BJ (cell line): ENCODE results near the gene FAM209B. TPM values are rescaled to one million over a fixed set of nuclear protein-coding genes. Genes with fewer than 3 reads are reported as not detected.
"Not testable (repeated sequence)": the region's sequence is repeated elsewhere in the genome, so short reads cannot be mapped to it uniquely, and the experiment has no call there.

Experiments
- CTCF ChIA-PET: fragments of 350-600 bp; formaldehyde crosslinking; extraction: SDS; loops from one replicate; lab custom pipeline; 2021; ENCODE audit warnings: antibody characterized with exemption, inconsistent platforms; lab: Yijun Ruan, JAX
- POLR2A ChIA-PET: fragments of 300-600 bp; sonication (Branson Sonifier 250); formaldehyde crosslinking; extraction: SDS; loops from one replicate; lab custom pipeline; 2021; ENCODE audit warnings: antibody characterized with exemption; lab: Charles Lee
- DNase-seq: peaks from one replicate; pipeline ENCODE4 v3.0.0-alpha.2; 2011; ENCODE audit warnings: low read depth
- H3K27me3 ChIP-seq: 2 replicates; pipeline ENCODE4 v1.6.0; 2011; ENCODE audit warnings: low read length; ENCODE audit not compliant: control insufficient read depth, insufficient read depth
- H3K36me3 ChIP-seq: 2 replicates; pipeline ENCODE4 v1.5.1; 2011; ENCODE audit warnings: low read length; ENCODE audit not compliant: control insufficient read depth, insufficient read depth
- H3K4me3 ChIP-seq: 2 replicates; pipeline ENCODE4 v1.5.1; 2011; ENCODE audit warnings: low read depth, mild to moderate bottlenecking, control low read depth, low read length
- polyA plus RNA-seq: library from polyadenylated mRNA; depleted of rRNA; stranded (reverse); fragments of >200 nt; gene quantifications from 2 replicates; pipeline ENCODE4 v1.2.3, GENCODE V29; 2011
- TF ChIP-seq, protein P1 (sequence below): IDR thresholded peaks from 2 replicates; pipeline ENCODE4 v1.5.1; 2011; ENCODE audit warnings: low read depth, mild to moderate bottlenecking, control low read depth, inconsistent platforms, low read length, moderate library complexity; ENCODE audit not compliant: insufficient read depth

Gene FAM209B
- polyA plus RNA-seq, 1 experiment = not detected

- Histone ChIP-seq H3K27me3 (peaks cover 1% of the 10 kb centered on the region), H3K36me3 (no peaks in the 10 kb centered on the region), H3K4me3 (no peak overlapping the region)
- no peak for DNase-seq
- CTCF ChIA-PET = interaction anchor here (0.6 to 3.6 kb wide), 2 partner anchors 112 to 421 kb away, joined by 3 to 45 read pairs; no protein-coding TSS in a partner anchor
- POLR2A ChIA-PET = no interaction called here
- TF ChIP-seq, protein P1, sequence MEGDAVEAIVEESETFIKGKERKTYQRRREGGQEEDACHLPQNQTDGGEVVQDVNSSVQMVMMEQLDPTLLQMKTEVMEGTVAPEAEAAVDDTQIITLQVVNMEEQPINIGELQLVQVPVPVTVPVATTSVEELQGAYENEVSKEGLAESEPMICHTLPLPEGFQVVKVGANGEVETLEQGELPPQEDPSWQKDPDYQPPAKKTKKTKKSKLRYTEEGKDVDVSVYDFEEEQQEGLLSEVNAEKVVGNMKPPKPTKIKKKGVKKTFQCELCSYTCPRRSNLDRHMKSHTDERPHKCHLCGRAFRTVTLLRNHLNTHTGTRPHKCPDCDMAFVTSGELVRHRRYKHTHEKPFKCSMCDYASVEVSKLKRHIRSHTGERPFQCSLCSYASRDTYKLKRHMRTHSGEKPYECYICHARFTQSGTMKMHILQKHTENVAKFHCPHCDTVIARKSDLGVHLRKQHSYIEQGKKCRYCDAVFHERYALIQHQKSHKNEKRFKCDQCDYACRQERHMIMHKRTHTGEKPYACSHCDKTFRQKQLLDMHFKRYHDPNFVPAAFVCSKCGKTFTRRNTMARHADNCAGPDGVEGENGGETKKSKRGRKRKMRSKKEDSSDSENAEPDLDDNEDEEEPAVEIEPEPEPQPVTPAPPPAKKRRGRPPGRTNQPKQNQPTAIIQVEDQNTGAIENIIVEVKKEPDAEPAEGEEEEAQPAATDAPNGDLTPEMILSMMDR = no peak
Measured at GRCh38 chr20:56552911-56553629, 20.0 kb downstream of the FAM209B start.

GRCh38 chr20:56554869-56555268 is 21.8 kb downstream of the FAM209B start:
- H3K4me3 ChIP-seq = no peak overlapping the region
- ChIA-PET CTCF (interaction anchor here (0.6 to 1.5 kb wide), 7 partner anchors 14 to 792 kb away, joined by 3 to 6 read pairs (median 3); no protein-coding TSS in a partner anchor), POLR2A (no interaction called here)
- DNase-seq = peak; percentile 88
- no peaks in the 10 kb centered on the region for H3K36me3 ChIP-seq
- TF ChIP-seq, protein P1 = peak; percentile 28; the same call in 1 of the 2 replicates
- peaks cover 3% of the 10 kb centered on the region for H3K27me3 ChIP-seq

- ChIA-PET CTCF (no interaction called here), POLR2A (no interaction called here)
- DNase-seq = no peak
- Histone ChIP-seq H3K4me3 (no peak overlapping the region), H3K36me3 (no peaks in the 10 kb centered on the region), H3K27me3 (peaks cover 3% of the 10 kb centered on the region)
- TF ChIP-seq, protein P1 = no peak
Measured at GRCh38 chr20:56558968-56559367, 25.9 kb downstream of the FAM209B start.

DNA sequence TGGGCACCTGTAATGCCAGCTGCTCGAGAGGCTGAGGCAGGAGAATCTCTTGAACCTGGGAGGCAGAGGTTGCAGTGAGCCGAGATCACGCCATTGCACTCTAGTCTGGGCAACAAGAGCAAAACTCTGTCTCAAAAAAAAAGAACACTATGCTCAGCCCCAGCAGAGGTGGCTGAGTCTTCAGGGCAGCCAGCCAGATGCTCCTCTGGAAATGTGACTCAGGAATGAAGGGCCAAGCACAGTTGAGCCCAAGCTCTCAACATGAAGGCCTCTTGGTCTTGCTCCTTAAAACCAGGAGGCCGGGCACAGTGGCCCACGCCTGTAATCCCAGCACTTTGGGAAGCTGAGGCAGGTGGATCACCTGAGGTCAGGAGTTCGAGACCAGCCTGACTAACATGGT is 31.5 kb downstream of the FAM209B start:
- CTCF ChIA-PET = interaction anchor here (1.1 to 2.6 kb wide), 2 partner anchors 14 to 419 kb away, joined by 3 to 13 read pairs; no protein-coding TSS in a partner anchor
- H3K4me3 ChIP-seq, H3K27me3 ChIP-seq, DNase-seq, POLR2A ChIA-PET, H3K36me3 ChIP-seq: not testable (repeated sequence)

- H3K36me3 ChIP-seq = no peaks in the 10 kb centered on the region
- ChIA-PET CTCF (interaction anchor here (0.7 to 2.6 kb wide), 3 partner anchors 15 to 418 kb away, joined by 3 to 13 read pairs (median 3); no protein-coding TSS in a partner anchor), POLR2A (no interaction called here)
- TF ChIP-seq, protein P1 = no peak
- no peak for DNase-seq
- H3K4me3 ChIP-seq = no peak overlapping the region
- H3K27me3 ChIP-seq = no peaks in the 10 kb centered on the region
Measured at GRCh38 chr20:56565511-56565910, 32.5 kb downstream of the FAM209B start.
